ENCODE data around the gene NELL2. TPM values are rescaled to one million over a fixed set of nuclear protein-coding genes. Genes with fewer than 3 reads are reported as not detected.
"Not testable (repeated sequence)": the region's sequence is repeated elsewhere in the genome, so short reads cannot be mapped to it uniquely, and the experiment has no call there.

The NELL2 gene
- total RNA-seq, 1 donor from 2014 or later, result 11.5 TPM

GRCh38 chr12:44703182-44703910, 172.8 kb downstream of the NELL2 start:
- no peaks in the 10 kb centered on the region for H3K27me3 Mint-ChIP-seq (ENCODE audit: insufficient read depth)
- DNase-seq (ENCODE audit: low spot score), result no peak
- no peak overlapping the region for H3K4me3 Mint-ChIP-seq
- no peaks in the 10 kb centered on the region for H3K9me3 Mint-ChIP-seq
- H3K36me3 Mint-ChIP-seq (ENCODE audit: low read depth), result no peaks in the 10 kb centered on the region
- no peak overlapping the region for H3K27ac Mint-ChIP-seq
- intact Hi-C loops (cut with micrococcal nuclease), result no loop called here
- H3K4me1 Mint-ChIP-seq (ENCODE audit: low read depth), result no peaks in the 10 kb centered on the region

GRCh38 chr12:44697511-44697910, 178.6 kb downstream of the NELL2 start:
- H3K36me3 Mint-ChIP-seq (ENCODE audit: low read depth), result no peaks in the 10 kb centered on the region
- H3K9me3 Mint-ChIP-seq, result no peaks in the 10 kb centered on the region
- no peaks in the 10 kb centered on the region for H3K4me1 Mint-ChIP-seq (ENCODE audit: low read depth)
- H3K27ac Mint-ChIP-seq, result no peak overlapping the region
- intact Hi-C loops (cut with micrococcal nuclease), result no loop called here
- no peak for DNase-seq (ENCODE audit: low spot score)
- H3K27me3 Mint-ChIP-seq (ENCODE audit: insufficient read depth), result no peaks in the 10 kb centered on the region
- H3K4me3 Mint-ChIP-seq, result no peak overlapping the region

- Mint-ChIP-seq H3K4me3 (no peak overlapping the region), H3K4me1 (ENCODE audit: low read depth) (no peaks in the 10 kb centered on the region), H3K27me3 (ENCODE audit: insufficient read depth) (no peaks in the 10 kb centered on the region), H3K9me3 (no peaks in the 10 kb centered on the region), H3K36me3 (ENCODE audit: low read depth) (no peaks in the 10 kb centered on the region), H3K27ac (no peak overlapping the region)
- no peak for DNase-seq (ENCODE audit: low spot score)
- intact Hi-C loops (cut with micrococcal nuclease), result no loop called here
Measured at GRCh38 chr12:44696542-44696941, 179.6 kb downstream of the NELL2 start.

- no peak for DNase-seq (ENCODE audit: low spot score)
- H3K36me3 Mint-ChIP-seq (ENCODE audit: low read depth), result no peaks in the 10 kb centered on the region
- H3K4me1 Mint-ChIP-seq (ENCODE audit: low read depth), result no peaks in the 10 kb centered on the region
- intact Hi-C loops (cut with micrococcal nuclease), result no loop called here
- H3K27ac Mint-ChIP-seq, result no peak overlapping the region
- no peak overlapping the region for H3K4me3 Mint-ChIP-seq
- no peaks in the 10 kb centered on the region for H3K27me3 Mint-ChIP-seq (ENCODE audit: insufficient read depth)
- H3K9me3 Mint-ChIP-seq, result no peaks in the 10 kb centered on the region
Measured at GRCh38 chr12:44694017-44694416, 182.1 kb downstream of the NELL2 start.

GRCh38 chr12:44689587-44689986, 186.5 kb downstream of the NELL2 start:
- no peak overlapping the region for H3K27ac Mint-ChIP-seq
- H3K4me3 Mint-ChIP-seq, result no peak overlapping the region
- peaks cover 8% of the 10 kb centered on the region for H3K9me3 Mint-ChIP-seq
- DNase-seq (ENCODE audit: low spot score), result no peak
- H3K27me3 Mint-ChIP-seq (ENCODE audit: insufficient read depth), result no peaks in the 10 kb centered on the region
- H3K4me1 Mint-ChIP-seq (ENCODE audit: low read depth), result no peaks in the 10 kb centered on the region
- intact Hi-C loops (cut with micrococcal nuclease), result no loop called here
- H3K36me3 Mint-ChIP-seq (ENCODE audit: low read depth), result no peaks in the 10 kb centered on the region

- H3K27ac Mint-ChIP-seq; H3K4me3 Mint-ChIP-seq; H3K36me3 Mint-ChIP-seq (ENCODE audit: low read depth); DNase-seq (ENCODE audit: low spot score); H3K27me3 Mint-ChIP-seq (ENCODE audit: insufficient read depth); intact Hi-C loops (cut with micrococcal nuclease); H3K4me1 Mint-ChIP-seq (ENCODE audit: low read depth): not testable (repeated sequence)
- peaks cover 11% of the 10 kb centered on the region for H3K9me3 Mint-ChIP-seq
Measured at GRCh38 chr12:44686821-44687432, 189.2 kb downstream of the NELL2 start.

GRCh38 chr12:44677724-44678123, 198.4 kb downstream of the NELL2 start:
- intact Hi-C loops (cut with micrococcal nuclease), result no loop called here
- no peaks in the 10 kb centered on the region for H3K27me3 Mint-ChIP-seq (ENCODE audit: insufficient read depth)
- no peak for DNase-seq (ENCODE audit: low spot score)
- no peaks in the 10 kb centered on the region for H3K9me3 Mint-ChIP-seq
- H3K36me3 Mint-ChIP-seq (ENCODE audit: low read depth), result no peaks in the 10 kb centered on the region
- no peak overlapping the region for H3K27ac Mint-ChIP-seq
- H3K4me1 Mint-ChIP-seq (ENCODE audit: low read depth), result no peaks in the 10 kb centered on the region
- no peak overlapping the region for H3K4me3 Mint-ChIP-seq

- no peaks in the 10 kb centered on the region for H3K27me3 Mint-ChIP-seq (ENCODE audit: insufficient read depth)
- intact Hi-C loops (cut with micrococcal nuclease), result no loop called here
- H3K36me3 Mint-ChIP-seq (ENCODE audit: low read depth), result no peaks in the 10 kb centered on the region
- H3K9me3 Mint-ChIP-seq, result peaks cover 8% of the 10 kb centered on the region
- DNase-seq (ENCODE audit: low spot score), result no peak
- no peaks in the 10 kb centered on the region for H3K4me1 Mint-ChIP-seq (ENCODE audit: low read depth)
- no peak overlapping the region for H3K27ac Mint-ChIP-seq
- H3K4me3 Mint-ChIP-seq, result no peak overlapping the region
Measured at GRCh38 chr12:44674875-44675274, 201.2 kb downstream of the NELL2 start.

GRCh38 chr12:44673811-44674210, 202.3 kb downstream of the NELL2 start:
- H3K36me3 Mint-ChIP-seq (ENCODE audit: low read depth), result no peaks in the 10 kb centered on the region
- H3K4me1 Mint-ChIP-seq (ENCODE audit: low read depth), result no peaks in the 10 kb centered on the region
- intact Hi-C loops (cut with micrococcal nuclease), result no loop called here
- no peak for DNase-seq (ENCODE audit: low spot score)
- no peak overlapping the region for H3K4me3 Mint-ChIP-seq
- no peaks in the 10 kb centered on the region for H3K27me3 Mint-ChIP-seq (ENCODE audit: insufficient read depth)
- peaks cover 18% of the 10 kb centered on the region for H3K9me3 Mint-ChIP-seq
- no peak overlapping the region for H3K27ac Mint-ChIP-seq

GRCh38 chr12:44672042-44672441, 204.1 kb downstream of the NELL2 start:
- Mint-ChIP-seq H3K27ac (no peak overlapping the region), H3K27me3 (ENCODE audit: insufficient read depth) (no peaks in the 10 kb centered on the region), H3K36me3 (ENCODE audit: low read depth) (no peaks in the 10 kb centered on the region), H3K4me1 (ENCODE audit: low read depth) (no peaks in the 10 kb centered on the region), H3K9me3 (peaks cover 18% of the 10 kb centered on the region), H3K4me3 (no peak overlapping the region)
- intact Hi-C loops (cut with micrococcal nuclease), result no loop called here
- no peak for DNase-seq (ENCODE audit: low spot score)

- no peak for DNase-seq (ENCODE audit: low spot score)
- intact Hi-C loops (cut with micrococcal nuclease), result no loop called here
- H3K27ac Mint-ChIP-seq, result no peak overlapping the region
- no peaks in the 10 kb centered on the region for H3K4me1 Mint-ChIP-seq (ENCODE audit: low read depth)
- H3K27me3 Mint-ChIP-seq (ENCODE audit: insufficient read depth), result no peaks in the 10 kb centered on the region
- H3K9me3 Mint-ChIP-seq, result peaks cover 18% of the 10 kb centered on the region
- no peaks in the 10 kb centered on the region for H3K36me3 Mint-ChIP-seq (ENCODE audit: low read depth)
- H3K4me3 Mint-ChIP-seq, result no peak overlapping the region
Measured at GRCh38 chr12:44668443-44668842, 207.7 kb downstream of the NELL2 start.

- peaks cover 18% of the 10 kb centered on the region for H3K9me3 Mint-ChIP-seq
- no peak overlapping the region for H3K4me3 Mint-ChIP-seq
- no peak overlapping the region for H3K27ac Mint-ChIP-seq
- no peaks in the 10 kb centered on the region for H3K36me3 Mint-ChIP-seq (ENCODE audit: low read depth)
- no peaks in the 10 kb centered on the region for H3K27me3 Mint-ChIP-seq (ENCODE audit: insufficient read depth)
- H3K4me1 Mint-ChIP-seq (ENCODE audit: low read depth), result no peaks in the 10 kb centered on the region
- no peak for DNase-seq (ENCODE audit: low spot score)
- intact Hi-C loops (cut with micrococcal nuclease), result no loop called here
Measured at GRCh38 chr12:44667461-44667860, 208.7 kb downstream of the NELL2 start.

GRCh38 chr12:44663291-44663690, 212.8 kb downstream of the NELL2 start:
- no peak overlapping the region for H3K4me3 Mint-ChIP-seq
- no peaks in the 10 kb centered on the region for H3K9me3 Mint-ChIP-seq
- H3K27me3 Mint-ChIP-seq (ENCODE audit: insufficient read depth), result no peaks in the 10 kb centered on the region
- intact Hi-C loops (cut with micrococcal nuclease), result no loop called here
- DNase-seq (ENCODE audit: low spot score), result no peak
- no peak overlapping the region for H3K27ac Mint-ChIP-seq
- no peaks in the 10 kb centered on the region for H3K4me1 Mint-ChIP-seq (ENCODE audit: low read depth)
- no peaks in the 10 kb centered on the region for H3K36me3 Mint-ChIP-seq (ENCODE audit: low read depth)
